NCI-H524 (cell line): ENCODE results near the gene RRP8.

ENCODE experiments used
- DNase-seq, 2 experiments: peaks; one replicate each; lab custom pipeline; 2025; lab: John Stamatoyannopoulos, UW

RRP8 gene

GRCh38 chr11:6568191-6568918, 35.1 kb downstream of the RRP8 start:
- DNase-seq: no peak

GRCh38 chr11:6567371-6567745, 36.1 kb downstream of the RRP8 start:
- no peak for DNase-seq

GRCh38 chr11:6566704-6567370, 36.6 kb downstream of the RRP8 start:
- no peak for DNase-seq

- no peak for DNase-seq
These were observed 37.3 kb downstream of the RRP8 start for GRCh38 chr11:6565988-6566703.

GRCh38 chr11:6565325-6565724, 38.1 kb downstream of the RRP8 start:
- DNase-seq: no peak

- DNase-seq: no peak
These were observed 39.7 kb downstream of the RRP8 start for GRCh38 chr11:6563667-6564066.

GRCh38 chr11:6563121-6563619, 40.2 kb downstream of the RRP8 start:
- no peak for DNase-seq

- no peak for DNase-seq
These were observed 42.1 kb downstream of the RRP8 start for GRCh38 chr11:6561288-6561687.

GRCh38 chr11:6559369-6559768, 44.0 kb downstream of the RRP8 start:
- DNase-seq: no peak

- DNase-seq: no peak
These were observed 45.4 kb downstream of the RRP8 start for GRCh38 chr11:6557761-6558674.

GRCh38 chr11:6557063-6557462, 46.4 kb downstream of the RRP8 start:
- DNase-seq: no peak

GRCh38 chr11:6556139-6556949, 47.1 kb downstream of the RRP8 start:
- DNase-seq: no peak

GRCh38 chr11:6554828-6555706, 48.3 kb downstream of the RRP8 start:
- DNase-seq: no peak

GRCh38 chr11:6553634-6554033, 49.8 kb downstream of the RRP8 start:
- no peak for DNase-seq

- no peak for DNase-seq
These were observed 54.8 kb downstream of the RRP8 start for GRCh38 chr11:6548641-6549040.

- no peak for DNase-seq
These were observed 55.3 kb downstream of the RRP8 start for GRCh38 chr11:6548121-6548520.

- no peak for DNase-seq
These were observed 56.2 kb downstream of the RRP8 start for GRCh38 chr11:6547177-6547576.

GRCh38 chr11:6546735-6547134, 56.7 kb downstream of the RRP8 start:
- DNase-seq: no peak

- no peak for DNase-seq
These were observed 57.4 kb downstream of the RRP8 start for GRCh38 chr11:6545917-6546605.
